KOPT-K1 (cell line): ENCODE results near the gene NAIP.
"Not testable (repeated sequence)": the region's sequence is repeated elsewhere in the genome, so short reads cannot be mapped to it uniquely, and the experiment has no call there.

Experiments used
- H3K27ac ChIP-seq: fragments of 200-600 bp; sonication (generic); 2 replicates; pipeline ENCODE4 v1.5.1; 2016; ENCODE audit warnings: antibody characterized with exemption, mild to moderate bottlenecking, low read depth, low read length; ENCODE audit not compliant: poor library complexity, severe bottlenecking
- H3K36me3 ChIP-seq: fragments of 200-600 bp; sonication (generic); 2 replicates; pipeline ENCODE4 v1.5.1; 2017; ENCODE audit warnings: antibody characterized with exemption, mild to moderate bottlenecking, low read length, moderate library complexity; ENCODE audit not compliant: insufficient read depth
- H3K9me3 ChIP-seq: fragments of 200-600 bp; sonication (generic); 2 replicates; pipeline ENCODE4 v1.5.1; 2017; ENCODE audit warnings: antibody characterized with exemption, low read length, mild to moderate bottlenecking; ENCODE audit not compliant: insufficient read depth, poor library complexity, severe bottlenecking

The NAIP gene

DNA sequence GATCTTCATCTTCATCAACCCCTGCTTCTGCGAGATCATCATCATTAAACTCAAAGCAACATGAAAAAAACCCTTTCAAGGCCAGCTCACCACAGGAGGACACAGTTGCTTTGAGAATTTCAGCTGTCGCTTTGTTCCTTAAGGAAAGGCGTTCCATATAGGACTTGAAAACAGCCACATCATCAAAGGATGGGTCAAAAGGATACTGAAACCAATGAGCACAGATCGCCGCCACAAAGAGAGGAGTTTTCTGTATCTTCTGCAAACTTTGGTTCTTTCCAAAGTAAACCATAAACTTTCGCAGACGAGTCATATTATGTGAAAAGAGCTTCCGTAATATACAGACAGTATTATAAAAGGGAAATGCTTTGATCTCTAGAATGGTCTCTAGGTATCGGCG, 40.3 kb downstream of the NAIP start:
- not testable (repeated sequence) for H3K27ac ChIP-seq, H3K36me3 ChIP-seq, H3K9me3 ChIP-seq

DNA sequence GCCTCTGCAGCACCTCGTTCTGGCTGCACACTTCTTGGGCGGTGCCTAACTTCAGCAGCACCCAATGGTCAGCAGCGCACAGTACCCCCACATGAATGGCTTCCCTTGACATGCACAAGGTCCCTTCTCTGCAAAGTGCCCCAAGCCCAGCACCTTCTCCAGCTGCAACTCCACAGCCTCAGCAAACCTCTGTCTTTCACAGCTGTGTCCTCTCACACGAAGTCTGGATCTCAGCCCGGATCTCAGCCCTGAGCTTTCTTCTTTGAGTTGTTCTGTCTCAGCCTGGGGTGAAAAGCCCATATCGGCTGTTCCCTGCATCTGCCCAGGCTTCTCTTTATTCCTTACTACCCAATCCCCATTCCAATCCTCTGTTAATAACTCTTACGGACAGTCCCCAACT, 57.9 kb downstream of the NAIP start:
- H3K36me3 ChIP-seq, H3K27ac ChIP-seq, H3K9me3 ChIP-seq: not testable (repeated sequence)

DNA sequence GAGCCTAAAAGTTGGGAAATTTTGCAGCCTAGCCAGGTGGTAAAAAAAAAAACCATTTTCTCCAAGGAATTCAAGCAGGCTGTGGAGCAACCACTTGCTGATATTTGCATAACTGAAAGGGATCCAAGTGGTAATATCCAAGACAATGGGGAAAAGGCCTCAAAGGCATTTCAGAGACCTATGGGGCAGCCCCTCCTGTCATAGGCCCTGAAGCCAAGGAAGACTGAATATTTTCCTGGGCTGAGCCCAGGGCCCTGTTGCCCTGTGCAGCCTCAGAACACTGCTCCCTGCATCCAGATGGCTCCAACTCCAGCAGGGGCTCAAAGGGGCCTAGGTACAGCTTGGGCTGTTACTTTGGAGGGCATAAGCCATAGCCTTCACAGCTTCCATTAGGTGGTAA, 60.6 kb downstream of the NAIP start:
- H3K36me3 ChIP-seq, H3K9me3 ChIP-seq, H3K27ac ChIP-seq: not testable (repeated sequence)

DNA sequence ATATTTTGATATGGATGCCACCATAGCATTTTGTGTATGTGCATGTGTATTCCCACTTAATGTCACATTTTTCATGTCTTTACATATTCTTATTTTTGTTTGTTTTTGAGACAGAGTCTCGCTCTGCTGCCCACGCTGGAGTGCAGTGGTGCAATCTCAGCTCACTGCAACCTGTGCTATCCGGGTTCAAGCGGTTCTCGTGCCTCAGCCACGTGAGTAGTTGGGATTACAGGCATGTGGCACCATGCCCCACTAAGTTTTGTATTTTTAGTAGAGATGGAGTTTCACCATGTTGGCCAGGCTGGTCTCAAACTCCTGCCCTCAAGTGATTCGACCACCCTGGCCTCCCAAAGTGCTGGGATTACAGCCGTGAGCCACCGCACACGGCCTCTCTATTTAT, 72.1 kb downstream of the NAIP start:
- H3K27ac ChIP-seq, H3K9me3 ChIP-seq, H3K36me3 ChIP-seq: not testable (repeated sequence)

DNA sequence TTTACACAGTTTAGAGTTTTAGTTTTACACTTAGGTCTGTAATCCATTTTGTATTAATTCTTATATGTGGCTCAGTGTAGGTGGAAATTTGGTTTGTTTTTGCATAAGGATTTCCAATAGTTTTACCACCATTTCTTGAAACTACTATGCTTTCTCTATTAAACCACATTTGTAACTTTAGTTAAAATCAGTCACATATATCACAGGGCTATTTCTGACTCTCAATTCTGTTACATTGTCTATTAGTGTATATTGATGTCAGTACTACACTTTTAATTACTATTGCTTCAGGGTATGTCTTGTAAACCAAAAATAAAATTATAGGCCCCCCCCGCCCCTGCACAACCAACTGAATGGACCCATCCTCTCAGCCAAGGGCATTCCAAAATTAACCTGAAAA, 92.6 kb downstream of the NAIP start:
- not testable (repeated sequence) for H3K27ac ChIP-seq, H3K9me3 ChIP-seq, H3K36me3 ChIP-seq

DNA sequence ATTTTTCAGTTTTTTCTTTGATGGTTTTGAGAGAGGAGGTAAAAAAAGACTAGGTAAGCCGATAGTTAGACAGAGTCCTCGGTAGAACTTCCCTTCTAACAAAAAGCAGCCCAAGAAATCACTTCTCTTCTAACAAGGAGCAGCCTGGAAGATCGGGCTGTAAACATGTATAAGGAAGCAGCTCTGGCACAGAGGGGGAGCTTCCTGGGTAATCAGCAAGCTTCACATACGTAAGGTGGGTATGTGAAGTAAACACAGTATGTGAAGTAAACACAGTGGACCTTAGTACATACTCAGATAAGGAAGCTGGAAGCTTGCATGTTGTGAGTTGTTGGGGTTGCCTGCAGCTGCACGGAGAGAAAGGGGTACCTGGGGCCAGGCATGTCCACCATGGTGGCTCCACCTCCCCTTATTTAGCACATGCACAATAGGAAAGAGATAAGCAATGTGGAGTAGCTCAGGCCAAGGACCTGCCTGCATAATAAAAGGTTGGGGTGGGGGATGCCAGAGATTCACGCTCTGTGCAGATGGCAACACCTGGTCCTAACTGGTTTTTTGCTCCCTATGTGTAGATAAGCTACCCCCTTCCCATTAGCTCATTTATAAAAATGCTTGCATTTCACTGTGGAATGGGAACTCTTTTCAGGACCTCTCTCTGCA, 93.3 kb downstream of the NAIP start:
- not testable (repeated sequence) for H3K27ac ChIP-seq, H3K9me3 ChIP-seq, H3K36me3 ChIP-seq

DNA sequence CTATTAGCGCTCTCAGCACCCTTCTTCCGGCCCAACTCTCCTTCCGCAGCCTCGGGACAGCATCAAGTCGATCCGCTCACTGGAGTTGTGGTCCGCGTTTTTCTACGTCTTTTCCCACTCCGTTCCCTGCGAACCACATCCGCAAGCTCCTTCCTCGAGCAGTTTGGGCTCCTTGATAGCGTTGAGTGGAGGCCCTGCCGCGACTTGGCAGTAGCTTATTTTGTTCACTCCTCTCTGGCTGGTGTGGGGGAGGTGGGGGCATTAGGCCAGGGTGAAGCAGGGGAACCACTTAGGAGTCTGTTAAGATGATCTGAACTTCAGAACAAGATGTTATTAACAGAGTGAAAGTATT, 100.0 kb downstream of the NAIP start:
- H3K36me3 ChIP-seq, H3K27ac ChIP-seq, H3K9me3 ChIP-seq: not testable (repeated sequence)
